Measurements from ENCODE around the gene TENT4A. TPM values are rescaled to one million over a fixed set of nuclear protein-coding genes. Genes with fewer than 3 reads are reported as not detected.

The TENT4A gene
- total and polyA plus RNA-seq, 2 of the 13 experiments (the other 11 are each of a cell fraction or from before 2014, with no cell fraction given): 6.3 to 13.3 TPM

DNA sequence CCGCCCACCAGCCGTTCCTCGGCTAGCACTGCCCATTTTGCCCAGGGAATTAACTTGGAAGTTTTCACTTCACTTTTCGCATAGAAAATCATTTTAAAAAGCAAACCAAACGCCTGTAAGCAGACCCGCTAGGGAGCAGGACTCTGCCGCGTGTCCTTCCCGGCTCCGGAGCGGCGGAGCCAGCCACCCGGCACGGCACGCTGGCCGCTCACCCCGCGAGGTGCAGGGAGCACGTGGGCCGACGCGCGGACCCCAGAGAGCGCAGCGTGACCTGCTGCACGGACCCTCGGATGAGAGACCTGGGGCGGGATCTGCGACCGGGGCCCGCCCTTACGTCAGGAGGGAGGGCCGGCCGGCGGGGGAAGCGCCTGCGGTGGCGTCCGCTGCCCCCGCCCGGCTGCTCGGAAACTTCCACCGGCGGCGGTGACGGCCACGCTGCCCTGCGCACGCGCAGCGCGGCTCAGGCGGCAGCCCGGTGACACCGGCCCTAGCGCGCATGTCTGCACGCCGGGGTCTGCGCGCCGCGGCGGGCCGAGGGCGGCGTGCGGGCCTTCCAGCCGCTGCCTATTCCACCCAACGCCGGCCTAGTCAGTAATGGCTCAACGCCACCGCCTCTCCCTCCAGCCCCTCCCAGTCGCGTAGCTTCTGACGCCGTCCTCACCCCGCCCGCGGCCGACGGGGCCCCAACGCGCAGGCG, 507 bp upstream of the TENT4A start (continued):
- peak; percentile 46; the same call in 1 of the 2 replicates for TF ChIP-seq ZNF333 (CRISPR knock-in tag; IDR thresholded peaks at IDR 0.05; ENCODE audit: borderline replicate concordance)
- TF ChIP-seq, protein P1, sequence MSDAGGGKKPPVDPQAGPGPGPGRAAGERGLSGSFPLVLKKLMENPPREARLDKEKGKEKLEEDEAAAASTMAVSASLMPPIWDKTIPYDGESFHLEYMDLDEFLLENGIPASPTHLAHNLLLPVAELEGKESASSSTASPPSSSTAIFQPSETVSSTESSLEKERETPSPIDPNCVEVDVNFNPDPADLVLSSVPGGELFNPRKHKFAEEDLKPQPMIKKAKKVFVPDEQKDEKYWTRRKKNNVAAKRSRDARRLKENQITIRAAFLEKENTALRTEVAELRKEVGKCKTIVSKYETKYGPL (CRISPR knock-in tag; IDR thresholded peaks at IDR 0.05): peak; percentile 46; the same call in 1 of the 2 replicates
- TF ChIP-seq YEATS2 (CRISPR knock-in tag; IDR thresholded peaks at IDR 0.05; ENCODE audit: borderline replicate concordance): 0 out of 2 replicates have a peak, but pooled peaks have one; percentile 8
- no peak for TF ChIP-seq ZNF562 (CRISPR knock-in tag; IDR thresholded peaks at IDR 0.05; ENCODE audit: borderline replicate concordance)
- TF ChIP-seq, protein P2, sequence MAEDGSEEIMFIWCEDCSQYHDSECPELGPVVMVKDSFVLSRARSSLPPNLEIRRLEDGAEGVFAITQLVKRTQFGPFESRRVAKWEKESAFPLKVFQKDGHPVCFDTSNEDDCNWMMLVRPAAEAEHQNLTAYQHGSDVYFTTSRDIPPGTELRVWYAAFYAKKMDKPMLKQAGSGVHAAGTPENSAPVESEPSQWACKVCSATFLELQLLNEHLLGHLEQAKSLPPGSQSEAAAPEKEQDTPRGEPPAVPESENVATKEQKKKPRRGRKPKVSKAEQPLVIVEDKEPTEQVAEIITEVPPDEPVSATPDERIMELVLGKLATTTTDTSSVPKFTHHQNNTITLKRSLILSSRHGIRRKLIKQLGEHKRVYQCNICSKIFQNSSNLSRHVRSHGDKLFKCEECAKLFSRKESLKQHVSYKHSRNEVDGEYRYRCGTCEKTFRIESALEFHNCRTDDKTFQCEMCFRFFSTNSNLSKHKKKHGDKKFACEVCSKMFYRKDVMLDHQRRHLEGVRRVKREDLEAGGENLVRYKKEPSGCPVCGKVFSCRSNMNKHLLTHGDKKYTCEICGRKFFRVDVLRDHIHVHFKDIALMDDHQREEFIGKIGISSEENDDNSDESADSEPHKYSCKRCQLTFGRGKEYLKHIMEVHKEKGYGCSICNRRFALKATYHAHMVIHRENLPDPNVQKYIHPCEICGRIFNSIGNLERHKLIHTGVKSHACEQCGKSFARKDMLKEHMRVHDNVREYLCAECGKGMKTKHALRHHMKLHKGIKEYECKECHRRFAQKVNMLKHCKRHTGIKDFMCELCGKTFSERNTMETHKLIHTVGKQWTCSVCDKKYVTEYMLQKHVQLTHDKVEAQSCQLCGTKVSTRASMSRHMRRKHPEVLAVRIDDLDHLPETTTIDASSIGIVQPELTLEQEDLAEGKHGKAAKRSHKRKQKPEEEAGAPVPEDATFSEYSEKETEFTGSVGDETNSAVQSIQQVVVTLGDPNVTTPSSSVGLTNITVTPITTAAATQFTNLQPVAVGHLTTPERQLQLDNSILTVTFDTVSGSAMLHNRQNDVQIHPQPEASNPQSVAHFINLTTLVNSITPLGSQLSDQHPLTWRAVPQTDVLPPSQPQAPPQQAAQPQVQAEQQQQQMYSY (CRISPR knock-in tag; IDR thresholded peaks at IDR 0.05): peak; percentile 51; the same call in 1 of the 2 replicates
- peak; percentile 33; the same call in 1 of the 2 replicates for TF ChIP-seq SAFB2 (CRISPR knock-in tag; IDR thresholded peaks at IDR 0.05; ENCODE audit: borderline replicate concordance, low read depth)
- no peak for TF ChIP-seq XRCC5 (optimal IDR thresholded peaks at IDR 0.05; ENCODE audit: low read length)
- TF ChIP-seq, protein P3, sequence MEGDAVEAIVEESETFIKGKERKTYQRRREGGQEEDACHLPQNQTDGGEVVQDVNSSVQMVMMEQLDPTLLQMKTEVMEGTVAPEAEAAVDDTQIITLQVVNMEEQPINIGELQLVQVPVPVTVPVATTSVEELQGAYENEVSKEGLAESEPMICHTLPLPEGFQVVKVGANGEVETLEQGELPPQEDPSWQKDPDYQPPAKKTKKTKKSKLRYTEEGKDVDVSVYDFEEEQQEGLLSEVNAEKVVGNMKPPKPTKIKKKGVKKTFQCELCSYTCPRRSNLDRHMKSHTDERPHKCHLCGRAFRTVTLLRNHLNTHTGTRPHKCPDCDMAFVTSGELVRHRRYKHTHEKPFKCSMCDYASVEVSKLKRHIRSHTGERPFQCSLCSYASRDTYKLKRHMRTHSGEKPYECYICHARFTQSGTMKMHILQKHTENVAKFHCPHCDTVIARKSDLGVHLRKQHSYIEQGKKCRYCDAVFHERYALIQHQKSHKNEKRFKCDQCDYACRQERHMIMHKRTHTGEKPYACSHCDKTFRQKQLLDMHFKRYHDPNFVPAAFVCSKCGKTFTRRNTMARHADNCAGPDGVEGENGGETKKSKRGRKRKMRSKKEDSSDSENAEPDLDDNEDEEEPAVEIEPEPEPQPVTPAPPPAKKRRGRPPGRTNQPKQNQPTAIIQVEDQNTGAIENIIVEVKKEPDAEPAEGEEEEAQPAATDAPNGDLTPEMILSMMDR (CRISPR knock-in tag; IDR thresholded peaks at IDR 0.05): peak; percentile 21; the same call in 1 of the 2 replicates
- peak in 1 of 2 experiments; percentile 38; a peak in 1 of 4 replicates for TF ChIP-seq KLF16 (CRISPR knock-in tag; IDR thresholded peaks at IDR 0.05)
- TF ChIP-seq, protein P4, sequence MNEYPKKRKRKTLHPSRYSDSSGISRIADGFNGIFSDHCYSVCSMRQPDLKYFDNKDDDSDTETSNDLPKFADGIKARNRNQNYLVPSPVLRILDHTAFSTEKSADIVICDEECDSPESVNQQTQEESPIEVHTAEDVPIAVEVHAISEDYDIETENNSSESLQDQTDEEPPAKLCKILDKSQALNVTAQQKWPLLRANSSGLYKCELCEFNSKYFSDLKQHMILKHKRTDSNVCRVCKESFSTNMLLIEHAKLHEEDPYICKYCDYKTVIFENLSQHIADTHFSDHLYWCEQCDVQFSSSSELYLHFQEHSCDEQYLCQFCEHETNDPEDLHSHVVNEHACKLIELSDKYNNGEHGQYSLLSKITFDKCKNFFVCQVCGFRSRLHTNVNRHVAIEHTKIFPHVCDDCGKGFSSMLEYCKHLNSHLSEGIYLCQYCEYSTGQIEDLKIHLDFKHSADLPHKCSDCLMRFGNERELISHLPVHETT (CRISPR knock-in tag; conservative IDR thresholded peaks at IDR 0.05): peak; percentile 21; the same call in 1 of the 2 replicates
- TF ChIP-seq MAFK (conservative IDR thresholded peaks at IDR 0.05 in 1 of 2, IDR thresholded peaks at IDR 0.05 in 1 of 2; ENCODE audit: low read length in 2 of 2): no peak
- TF ChIP-seq ETV5 (CRISPR knock-in tag; IDR thresholded peaks at IDR 0.05; ENCODE audit: borderline replicate concordance): peak; percentile 53; the same call in 1 of the 2 replicates
- TF ChIP-seq, protein P5, sequence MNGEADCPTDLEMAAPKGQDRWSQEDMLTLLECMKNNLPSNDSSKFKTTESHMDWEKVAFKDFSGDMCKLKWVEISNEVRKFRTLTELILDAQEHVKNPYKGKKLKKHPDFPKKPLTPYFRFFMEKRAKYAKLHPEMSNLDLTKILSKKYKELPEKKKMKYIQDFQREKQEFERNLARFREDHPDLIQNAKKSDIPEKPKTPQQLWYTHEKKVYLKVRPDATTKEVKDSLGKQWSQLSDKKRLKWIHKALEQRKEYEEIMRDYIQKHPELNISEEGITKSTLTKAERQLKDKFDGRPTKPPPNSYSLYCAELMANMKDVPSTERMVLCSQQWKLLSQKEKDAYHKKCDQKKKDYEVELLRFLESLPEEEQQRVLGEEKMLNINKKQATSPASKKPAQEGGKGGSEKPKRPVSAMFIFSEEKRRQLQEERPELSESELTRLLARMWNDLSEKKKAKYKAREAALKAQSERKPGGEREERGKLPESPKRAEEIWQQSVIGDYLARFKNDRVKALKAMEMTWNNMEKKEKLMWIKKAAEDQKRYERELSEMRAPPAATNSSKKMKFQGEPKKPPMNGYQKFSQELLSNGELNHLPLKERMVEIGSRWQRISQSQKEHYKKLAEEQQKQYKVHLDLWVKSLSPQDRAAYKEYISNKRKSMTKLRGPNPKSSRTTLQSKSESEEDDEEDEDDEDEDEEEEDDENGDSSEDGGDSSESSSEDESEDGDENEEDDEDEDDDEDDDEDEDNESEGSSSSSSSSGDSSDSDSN (CRISPR knock-in tag; IDR thresholded peaks at IDR 0.05): peak; percentile 80
- peak; percentile 90 for TF ChIP-seq ZNF616 (CRISPR knock-in tag; IDR thresholded peaks at IDR 0.05; ENCODE audit: low read depth)
- no peak for TF ChIP-seq SSRP1 (CRISPR knock-in tag; IDR thresholded peaks at IDR 0.05)
- TF ChIP-seq IKZF4 (CRISPR knock-in tag; IDR thresholded peaks at IDR 0.05; ENCODE audit: borderline replicate concordance, low read depth, not compliant biosample characterization): peak; percentile 99

Measured in HepG2 (cell line).